HepG2 (cell line): ENCODE measurements around the gene DRAXIN. TPM values are rescaled to one million over a fixed set of nuclear protein-coding genes. Genes with fewer than 3 reads are reported as not detected.

Experiments
- ATAC-seq: fragments of 200-7000 bp; cut with Tn5 transposase; 3 replicates; pipeline ENCODE4 v1.9.1; 2020; ENCODE audit warnings: mild to moderate bottlenecking, moderate library complexity
- BruUV-seq: library from RNA; stranded (reverse); fragments of 400-500 nt; replicated peaks from 2 replicates; lab custom pipeline; 2021; lab: Mats Ljungman, UMichigan
- CTCF ChIA-PET: fragments of 300-600 bp; formaldehyde crosslinking; extraction: SDS; loops from one replicate; lab custom pipeline; 2021; ENCODE audit warnings: low total read pairs, inconsistent platforms, low intra/inter-chr PET ratio; lab: Yijun Ruan, JAX
- POLR2A ChIA-PET: fragments of 350-600 bp; sonication (Branson Sonifier 250); formaldehyde crosslinking; loops from one replicate; lab custom pipeline; 2020; ENCODE audit warnings: antibody characterized with exemption, inconsistent platforms; lab: Yijun Ruan, JAX
- DNase-seq: peaks from one replicate; pipeline ENCODE4 v3.0.0-alpha.2; 2015; ENCODE audit warnings: low spot score
- FAIRE-seq: peaks from 3 replicates; lab custom pipeline; 2011; peaks lifted over from hg19 to GRCh38; lab: Jason Lieb, UNC
- H2AFZ ChIP-seq: one replicate; pipeline ENCODE4 v1.6.1; 2011; ENCODE audit warnings: low read length, inconsistent platforms
- H3K27ac ChIP-seq: fragments of 300-600 bp; 3 replicates; pipeline ENCODE4 v1.8.0; 2011; ENCODE audit warnings: mixed run types, mild to moderate bottlenecking, mixed read lengths, low read length, inconsistent platforms; ENCODE audit not compliant: insufficient read depth; ENCODE audit errors: extremely low read length
- H3K27me3 ChIP-seq, 2 experiments: fragments of 200-600 bp in 1 of 2; 2 replicates in 1 of 2; 3 replicates in 1 of 2; pipeline versions ENCODE4 v1.6.0 to v1.8.0; 2011; ENCODE audit warnings: low read length in 2 of 2, mild to moderate bottlenecking in 2 of 2, moderate library complexity in 2 of 2, inconsistent platforms in 1 of 2; ENCODE audit not compliant: insufficient read depth in 2 of 2, control insufficient read depth in 1 of 2
- H3K36me3 ChIP-seq, 2 experiments: fragments of 200-600 bp in 1 of 2; replicated peaks in 1 of 2; 2 replicates in 1 of 2; 3 replicates in 1 of 2; pipeline versions ENCODE4 v1.5.1 to v1.8.0; 2011; ENCODE audit warnings: low read length in 2 of 2, inconsistent platforms in 1 of 2; ENCODE audit not compliant: insufficient read depth in 2 of 2, control insufficient read depth in 1 of 2
- H3K4me1 ChIP-seq: 2 replicates; pipeline ENCODE4 v1.5.1; 2012; ENCODE audit warnings: low read length, inconsistent platforms; ENCODE audit not compliant: insufficient read depth
- H3K4me2 ChIP-seq: 2 replicates; pipeline ENCODE4 v1.6.0; 2011; ENCODE audit warnings: low read depth, low read length, inconsistent platforms
- H3K4me3 ChIP-seq, 3 experiments: fragments of 200-600 bp in 1 of 3; sonication (generic), shearing (Covaris generic) in 1 of 3; replicated peaks in 1 of 3; 2 replicates each; pipeline ENCODE4 v1.5.1; 2011 to 2016; ENCODE audit warnings: low read length in 3 of 3, inconsistent platforms in 2 of 3, low read depth in 2 of 3, mild to moderate bottlenecking in 2 of 3, control low read depth in 1 of 3, mixed read lengths in 1 of 3; ENCODE audit not compliant: insufficient read depth in 1 of 3
- H3K79me2 ChIP-seq: one replicate; pipeline ENCODE4 v1.6.1; 2011; ENCODE audit warnings: low read length, inconsistent platforms; ENCODE audit not compliant: insufficient read depth
- H3K9ac ChIP-seq: 2 replicates; pipeline ENCODE4 v1.6.0; 2011; ENCODE audit warnings: mild to moderate bottlenecking, low read depth, low read length, inconsistent platforms; ENCODE audit not compliant: insufficient read depth
- H3K9me3 ChIP-seq: 2 replicates; pipeline ENCODE4 v1.5.1; 2012; ENCODE audit warnings: mild to moderate bottlenecking, low read length
- H4K20me1 ChIP-seq: 2 replicates; pipeline ENCODE4 v1.6.0; 2011; ENCODE audit warnings: inconsistent platforms, mild to moderate bottlenecking, low read length, moderate library complexity; ENCODE audit not compliant: insufficient read depth
- CHCHD3 ChIP-seq: sonication (generic); formaldehyde crosslinking; IDR thresholded peaks from 2 replicates; pipeline ENCODE4 v1.8.0; 2022; ENCODE audit warnings: mild to moderate bottlenecking, missing genetic modification reagents, moderate library complexity
- MIXL1 ChIP-seq: IDR thresholded peaks from 2 replicates; pipeline ENCODE4 v1.6.1; 2016
- MXI1 ChIP-seq: IDR thresholded peaks from 3 replicates; pipeline ENCODE4 v1.6.1; 2012; ENCODE audit warnings: low read depth, low read length, inconsistent platforms, borderline replicate concordance
- NFE2 ChIP-seq: sonication (generic); formaldehyde crosslinking; IDR thresholded peaks from 2 replicates; pipeline ENCODE4 v1.4.0; 2020; ENCODE audit warnings: missing genetic modification reagents
- PCBP2 ChIP-seq: fragments of 200-400 bp; formaldehyde crosslinking; optimal IDR thresholded peaks from 2 replicates; pipeline ENCODE3; 2018; ENCODE audit warnings: low read length, low read depth; ENCODE audit not compliant: poor library complexity, severe bottlenecking
- POLR2G ChIP-seq: fragments of 200-400 bp; formaldehyde crosslinking; IDR thresholded peaks from 2 replicates; pipeline ENCODE4 v1.6.1; 2018; ENCODE audit warnings: mild to moderate bottlenecking, low read depth, low read length, moderate library complexity
- SP4 ChIP-seq: sonication (generic); formaldehyde crosslinking; IDR thresholded peaks from 2 replicates; pipeline ENCODE4 v1.8.1; 2023; ENCODE audit warnings: mild to moderate bottlenecking, missing genetic modification reagents
- ZBTB21 ChIP-seq: sonication (generic); formaldehyde crosslinking; IDR thresholded peaks from 2 replicates; pipeline ENCODE4 v1.4.0; 2020; ENCODE audit warnings: missing genetic modification reagents
- ZFP1 ChIP-seq: IDR thresholded peaks from 2 replicates; pipeline ENCODE4 v1.6.1; 2016
- ZMYM4 ChIP-seq: sonication (generic); formaldehyde crosslinking; IDR thresholded peaks from 2 replicates; pipeline ENCODE4 v1.8.1; 2023; ENCODE audit warnings: mild to moderate bottlenecking, missing genetic modification reagents
- ZNF136 ChIP-seq: sonication (generic); formaldehyde crosslinking; IDR thresholded peaks from 2 replicates; pipeline ENCODE4 v1.8.1; 2022; ENCODE audit warnings: low read depth, mild to moderate bottlenecking, moderate library complexity, missing genetic modification reagents
- ZNF296 ChIP-seq: sonication (generic); formaldehyde crosslinking; conservative IDR thresholded peaks from 2 replicates; pipeline ENCODE4 v1.5.0; 2020; ENCODE audit warnings: mild to moderate bottlenecking, missing genetic modification reagents
- ZSCAN20 ChIP-seq: sonication (generic); formaldehyde crosslinking; IDR thresholded peaks from 2 replicates; pipeline ENCODE4 v1.4.0; 2020; ENCODE audit warnings: missing genetic modification reagents, mild to moderate bottlenecking, borderline replicate concordance
- WGBS: methylation state at CpG from one replicate; pipeline ENCODE4 v1.1.6; 2017; ENCODE audit warnings: low lambda C conversion rate; 5-methylcytosine and 5-hydroxymethylcytosine counted together
- in situ Hi-C: cut with HindIII; loops from 2 replicates; pipeline ENCODE4 v1.10.0; 2017; ENCODE audit warnings: low pct_unique_long_range_greater_than_20kb; ENCODE audit not compliant: extremely low pct_ligation_motif_present
- intact Hi-C: fragments of 100-400 bp; cut with micrococcal nuclease; formaldehyde crosslinking; loops from one replicate; pipeline ENCODE4 v1.10.0; 2022; ENCODE audit not compliant: unreplicated experiment
- polyA plus RNA-seq, 8 experiments: library from polyadenylated mRNA; depleted of rRNA in 3 of 8; stranded (reverse) in 7 of 8; unstranded in 1 of 8; fragments of >200 nt; fragmentation: Illumina TruSeq in 4 of 8; extraction: Trizol in 4 of 8; gene quantifications; 2 replicates each; pipeline versions ENCODE4 v1.2.1 to v1.2.3, GENCODE V29; 2011 to 2016; ENCODE audit warnings: low read depth in 4 of 8, missing spikeins in 1 of 8, mixed read lengths in 1 of 8; ENCODE audit not compliant: insufficient read depth in 1 of 8
- total RNA-seq, 5 experiments: library from RNA; depleted of rRNA; stranded (reverse); fragments of >200 nt; fragmentation: Illumina TruSeq; extraction: Trizol; gene quantifications; 2 replicates each; pipeline ENCODE4 v1.2.3, GENCODE V29; 2016; ENCODE audit warnings: low read depth in 1 of 5
- TF ChIP-seq, protein P1 (sequence below): IDR thresholded peaks from 2 replicates; pipeline ENCODE4 v1.6.1; 2018; ENCODE audit warnings: missing genetic modification reagents
- TF ChIP-seq, protein P2 (sequence below): IDR thresholded peaks from 2 replicates; pipeline ENCODE4 v1.6.1; 2016
- TF ChIP-seq, protein P3 (sequence below): sonication (generic); formaldehyde crosslinking; IDR thresholded peaks from 2 replicates; pipeline ENCODE4 v1.8.0; 2022; ENCODE audit warnings: missing genetic modification reagents, mild to moderate bottlenecking, moderate library complexity, borderline replicate concordance

The DRAXIN gene
- total and polyA plus RNA-seq, 2 of the 13 experiments (the other 11 are each of a cell fraction or from before 2014, with no cell fraction given), result 0.02 TPM; not detected in 1

- intact Hi-C loops, result loop anchor here (5.0 kb wide), 2 partner anchors 66 to 151 kb away; no protein-coding TSS in a partner anchor
- Histone ChIP-seq H3K79me2 (peaks cover 20% of the 10 kb centered on the region), H2AFZ (no peak overlapping the region), H3K9ac (no peak overlapping the region), H3K36me3 (peaks cover 0 to 2% of the 10 kb centered on the region in 2 experiments; a peak in 1 of 5 replicates), H3K27me3 (no peaks in the 10 kb centered on the region), H3K4me3 (no peak overlapping the region), H4K20me1 (peaks cover 11% of the 10 kb centered on the region), H3K27ac (no peak overlapping the region), H3K4me2 (no peak overlapping the region), H3K9me3 (no peaks in the 10 kb centered on the region), H3K4me1 (peaks cover 72% of the 10 kb centered on the region)
- DNase-seq, result no peak
- CTCF ChIA-PET, result no interaction called here
- WGBS, result 96% methylated on average over 4 of the region's 4 CpGs
- POLR2A ChIA-PET, result no interaction called here
- no peak for FAIRE-seq
- TF ChIP-seq ZBTB21 (CRISPR knock-in tag), result no peak
- TF ChIP-seq PCBP2, result no peak
- no peak for TF ChIP-seq SP4 (CRISPR knock-in tag)
- TF ChIP-seq ZNF136, result no peak
- no peak for TF ChIP-seq ZMYM4 (CRISPR knock-in tag)
- TF ChIP-seq CHCHD3 (CRISPR knock-in tag), result no peak
- TF ChIP-seq ZNF296 (CRISPR knock-in tag), result no peak
- no peak for TF ChIP-seq NFE2 (CRISPR knock-in tag)
- TF ChIP-seq, protein P1, sequence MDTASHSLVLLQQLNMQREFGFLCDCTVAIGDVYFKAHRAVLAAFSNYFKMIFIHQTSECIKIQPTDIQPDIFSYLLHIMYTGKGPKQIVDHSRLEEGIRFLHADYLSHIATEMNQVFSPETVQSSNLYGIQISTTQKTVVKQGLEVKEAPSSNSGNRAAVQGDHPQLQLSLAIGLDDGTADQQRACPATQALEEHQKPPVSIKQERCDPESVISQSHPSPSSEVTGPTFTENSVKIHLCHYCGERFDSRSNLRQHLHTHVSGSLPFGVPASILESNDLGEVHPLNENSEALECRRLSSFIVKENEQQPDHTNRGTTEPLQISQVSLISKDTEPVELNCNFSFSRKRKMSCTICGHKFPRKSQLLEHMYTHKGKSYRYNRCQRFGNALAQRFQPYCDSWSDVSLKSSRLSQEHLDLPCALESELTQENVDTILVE (CRISPR knock-in tag), result no peak
- TF ChIP-seq MXI1, result no peak
- no peak for TF ChIP-seq ZFP1 (CRISPR knock-in tag)
- no peak for TF ChIP-seq ZSCAN20 (CRISPR knock-in tag)
- TF ChIP-seq, protein P2, sequence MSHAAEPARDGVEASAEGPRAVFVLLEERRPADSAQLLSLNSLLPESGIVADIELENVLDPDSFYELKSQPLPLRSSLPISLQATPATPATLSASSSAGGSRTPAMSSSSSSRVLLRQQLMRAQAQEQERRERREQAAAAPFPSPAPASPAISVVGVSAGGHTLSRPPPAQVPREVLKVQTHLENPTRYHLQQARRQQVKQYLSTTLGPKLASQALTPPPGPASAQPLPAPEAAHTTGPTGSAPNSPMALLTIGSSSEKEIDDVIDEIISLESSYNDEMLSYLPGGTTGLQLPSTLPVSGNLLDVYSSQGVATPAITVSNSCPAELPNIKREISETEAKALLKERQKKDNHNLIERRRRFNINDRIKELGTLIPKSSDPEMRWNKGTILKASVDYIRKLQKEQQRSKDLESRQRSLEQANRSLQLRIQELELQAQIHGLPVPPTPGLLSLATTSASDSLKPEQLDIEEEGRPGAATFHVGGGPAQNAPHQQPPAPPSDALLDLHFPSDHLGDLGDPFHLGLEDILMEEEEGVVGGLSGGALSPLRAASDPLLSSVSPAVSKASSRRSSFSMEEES (CRISPR knock-in tag), result no peak
- TF ChIP-seq, protein P3, sequence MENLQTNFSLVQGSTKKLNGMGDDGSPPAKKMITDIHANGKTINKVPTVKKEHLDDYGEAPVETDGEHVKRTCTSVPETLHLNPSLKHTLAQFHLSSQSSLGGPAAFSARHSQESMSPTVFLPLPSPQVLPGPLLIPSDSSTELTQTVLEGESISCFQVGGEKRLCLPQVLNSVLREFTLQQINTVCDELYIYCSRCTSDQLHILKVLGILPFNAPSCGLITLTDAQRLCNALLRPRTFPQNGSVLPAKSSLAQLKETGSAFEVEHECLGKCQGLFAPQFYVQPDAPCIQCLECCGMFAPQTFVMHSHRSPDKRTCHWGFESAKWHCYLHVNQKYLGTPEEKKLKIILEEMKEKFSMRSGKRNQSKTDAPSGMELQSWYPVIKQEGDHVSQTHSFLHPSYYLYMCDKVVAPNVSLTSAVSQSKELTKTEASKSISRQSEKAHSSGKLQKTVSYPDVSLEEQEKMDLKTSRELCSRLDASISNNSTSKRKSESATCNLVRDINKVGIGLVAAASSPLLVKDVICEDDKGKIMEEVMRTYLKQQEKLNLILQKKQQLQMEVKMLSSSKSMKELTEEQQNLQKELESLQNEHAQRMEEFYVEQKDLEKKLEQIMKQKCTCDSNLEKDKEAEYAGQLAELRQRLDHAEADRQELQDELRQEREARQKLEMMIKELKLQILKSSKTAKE (CRISPR knock-in tag), result no peak
- TF ChIP-seq MIXL1 (CRISPR knock-in tag), result no peak
- TF ChIP-seq POLR2G, result no peak
- no TSS peak for BruUV-seq
- in situ Hi-C loops, result no loop called here
- no peak for ATAC-seq
Observed at GRCh38 chr1:11651017-11651416, 40.5 kb upstream of the DRAXIN start.
